SH-SY5Y (cell line): ENCODE measurements around the gene GSN.

Experiments
- GATA2 ChIP-seq: IDR thresholded peaks from 2 replicates; pipeline ENCODE4 v1.6.1; 2011; ENCODE audit warnings: mild to moderate bottlenecking, low read depth, low read length
- GATA3 ChIP-seq: IDR thresholded peaks from 2 replicates; pipeline ENCODE4 v1.6.1; 2011; ENCODE audit warnings: low read depth, mild to moderate bottlenecking, low read length, moderate library complexity

DNA sequence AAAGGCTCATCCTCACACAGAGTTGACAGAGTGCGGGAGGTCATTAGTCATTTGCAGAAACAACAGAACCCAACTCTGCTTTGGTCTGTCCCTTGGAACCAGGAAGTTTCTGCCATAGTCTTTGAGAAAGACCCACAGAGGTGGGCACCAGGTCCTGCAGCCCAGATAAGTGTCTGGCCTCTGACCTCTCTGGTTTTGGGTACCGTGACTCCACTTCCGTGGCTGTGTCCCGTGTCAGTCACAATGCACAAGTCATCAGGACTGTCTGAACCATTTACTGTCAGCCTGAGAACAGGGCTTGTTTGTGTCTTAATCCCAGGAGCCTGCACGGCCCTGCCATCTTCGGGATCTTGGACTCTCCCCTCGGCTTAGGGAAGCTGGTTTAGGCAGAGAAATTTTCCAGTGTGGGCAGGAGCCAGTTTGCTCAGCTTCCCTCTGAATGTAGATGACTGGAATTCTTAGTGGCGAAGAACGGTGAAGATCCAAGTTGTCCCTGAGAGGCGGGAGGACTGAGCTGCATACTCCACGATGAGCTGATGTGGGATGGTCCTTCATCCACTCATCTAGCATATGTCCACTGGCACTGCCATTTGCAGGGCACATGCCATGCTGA lies 11.9 kb downstream of the GSN start:
- TF ChIP-seq GATA2 = no peak
- TF ChIP-seq GATA3 = no peak
